ENCODE results near the gene ACTR5.
A peak's percentile ranks its signal among the peaks of the same experiment; 100 is the strongest.
"Not testable (repeated sequence)": the region's sequence is repeated elsewhere in the genome, so short reads cannot be mapped to it uniquely, and the experiment has no call there.

Gene ACTR5

DNA sequence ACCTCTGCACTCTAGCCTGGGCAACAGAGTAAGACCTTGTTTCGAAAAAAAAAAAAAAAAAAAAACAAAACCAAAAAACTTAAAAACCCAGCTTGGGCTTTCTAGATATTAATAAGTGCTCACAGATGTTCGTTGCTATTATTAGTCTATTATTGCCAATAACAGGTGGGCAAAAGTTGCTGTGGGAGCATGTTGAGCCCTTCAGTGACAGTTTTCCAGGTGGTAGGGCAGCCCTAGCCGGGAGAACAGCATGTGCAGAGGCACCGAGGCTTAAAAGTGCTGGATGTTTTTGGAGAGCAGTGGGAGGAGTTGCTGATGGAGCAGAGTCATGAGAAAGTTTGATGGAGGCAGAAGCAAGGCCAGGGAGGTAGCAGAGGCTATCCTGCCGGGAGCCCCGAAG, 61.7 kb downstream of the ACTR5 start:
- DNase-seq (ENCODE audit: low read depth): no peak
- H3K4me3 ChIP-seq (ENCODE audit: low read depth, low read length): no peak overlapping the region
- TF ChIP-seq, protein P1, sequence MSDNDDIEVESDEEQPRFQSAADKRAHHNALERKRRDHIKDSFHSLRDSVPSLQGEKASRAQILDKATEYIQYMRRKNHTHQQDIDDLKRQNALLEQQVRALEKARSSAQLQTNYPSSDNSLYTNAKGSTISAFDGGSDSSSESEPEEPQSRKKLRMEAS (IDR thresholded peaks at IDR 0.05; ENCODE audit: low read depth, low read length): no peak
- no peak for TF ChIP-seq MYC (IDR thresholded peaks at IDR 0.05; ENCODE audit: low read depth, low read length)
- TF ChIP-seq, protein P2, sequence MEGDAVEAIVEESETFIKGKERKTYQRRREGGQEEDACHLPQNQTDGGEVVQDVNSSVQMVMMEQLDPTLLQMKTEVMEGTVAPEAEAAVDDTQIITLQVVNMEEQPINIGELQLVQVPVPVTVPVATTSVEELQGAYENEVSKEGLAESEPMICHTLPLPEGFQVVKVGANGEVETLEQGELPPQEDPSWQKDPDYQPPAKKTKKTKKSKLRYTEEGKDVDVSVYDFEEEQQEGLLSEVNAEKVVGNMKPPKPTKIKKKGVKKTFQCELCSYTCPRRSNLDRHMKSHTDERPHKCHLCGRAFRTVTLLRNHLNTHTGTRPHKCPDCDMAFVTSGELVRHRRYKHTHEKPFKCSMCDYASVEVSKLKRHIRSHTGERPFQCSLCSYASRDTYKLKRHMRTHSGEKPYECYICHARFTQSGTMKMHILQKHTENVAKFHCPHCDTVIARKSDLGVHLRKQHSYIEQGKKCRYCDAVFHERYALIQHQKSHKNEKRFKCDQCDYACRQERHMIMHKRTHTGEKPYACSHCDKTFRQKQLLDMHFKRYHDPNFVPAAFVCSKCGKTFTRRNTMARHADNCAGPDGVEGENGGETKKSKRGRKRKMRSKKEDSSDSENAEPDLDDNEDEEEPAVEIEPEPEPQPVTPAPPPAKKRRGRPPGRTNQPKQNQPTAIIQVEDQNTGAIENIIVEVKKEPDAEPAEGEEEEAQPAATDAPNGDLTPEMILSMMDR (IDR thresholded peaks at IDR 0.05; ENCODE audit: low read depth, low read length): no peak
- TF ChIP-seq POLR2A (IDR thresholded peaks at IDR 0.05; ENCODE audit: extremely low read depth, insufficient read length): no peak

DNA sequence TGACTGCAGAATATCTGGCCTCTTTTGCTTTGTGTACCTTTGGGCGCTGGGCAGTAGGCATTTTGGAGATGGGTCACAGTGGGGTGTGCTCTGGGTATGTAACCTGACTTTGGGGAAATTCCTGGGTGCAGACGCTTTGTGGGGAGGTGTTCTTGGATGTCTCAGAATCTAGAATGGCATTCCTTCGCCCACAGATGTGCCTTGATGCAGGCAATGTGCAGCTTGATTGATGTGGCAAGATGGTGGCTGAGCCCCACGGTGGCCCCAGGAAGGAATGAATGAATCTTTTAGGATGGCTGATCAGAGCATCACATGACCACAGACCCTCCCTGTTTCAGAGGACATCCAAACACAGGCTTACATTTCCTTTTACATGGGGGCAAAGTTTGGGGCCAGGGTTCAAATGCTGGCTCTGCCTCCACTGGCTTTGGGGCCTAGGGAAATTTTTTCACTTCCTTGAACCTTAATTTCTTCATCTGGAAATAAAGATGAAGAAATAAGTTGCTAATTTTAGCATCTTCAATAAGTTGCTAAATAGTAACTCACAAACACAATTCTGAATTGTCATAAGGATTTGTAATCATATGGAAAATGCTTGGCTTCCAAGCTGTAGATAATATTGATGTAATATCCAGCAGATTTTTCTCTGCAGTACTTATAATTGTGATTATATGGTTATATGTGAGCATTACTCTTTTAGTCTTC, 62.8 kb downstream of the ACTR5 start:
- no peak overlapping the region for H3K4me3 ChIP-seq (ENCODE audit: low read depth, low read length)
- DNase-seq (ENCODE audit: low read depth): peak; percentile 31
- TF ChIP-seq, protein P2 (IDR thresholded peaks at IDR 0.05; ENCODE audit: low read depth, low read length): no peak
- TF ChIP-seq MYC (IDR thresholded peaks at IDR 0.05; ENCODE audit: low read depth, low read length): no peak
- TF ChIP-seq, protein P1 (IDR thresholded peaks at IDR 0.05; ENCODE audit: low read depth, low read length): no peak
- TF ChIP-seq POLR2A (IDR thresholded peaks at IDR 0.05; ENCODE audit: extremely low read depth, insufficient read length): no peak

DNA sequence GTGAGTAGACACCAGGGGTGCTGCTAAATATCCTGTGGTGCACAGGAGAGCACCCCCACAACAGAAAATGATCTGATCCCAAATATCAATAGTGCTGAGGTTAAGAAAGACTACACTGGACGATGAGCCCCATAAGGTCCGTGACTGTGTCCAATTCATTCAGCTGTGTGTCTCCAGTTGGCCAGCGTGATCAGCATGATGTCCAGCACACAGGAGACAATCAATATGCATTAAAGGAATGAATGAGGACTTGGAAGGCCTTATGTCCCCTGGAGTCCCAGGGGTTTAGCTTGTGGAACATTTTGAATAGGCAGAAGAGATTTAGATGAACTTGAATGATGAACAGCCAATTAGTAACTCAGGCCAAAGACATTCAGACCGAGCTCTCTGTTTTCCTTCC, 63.5 kb downstream of the ACTR5 start:
- no peak overlapping the region for H3K4me3 ChIP-seq (ENCODE audit: low read depth, low read length)
- TF ChIP-seq MYC (IDR thresholded peaks at IDR 0.05; ENCODE audit: low read depth, low read length) (no peak), POLR2A (IDR thresholded peaks at IDR 0.05; ENCODE audit: extremely low read depth, insufficient read length) (no peak)
- TF ChIP-seq, protein P1 (IDR thresholded peaks at IDR 0.05; ENCODE audit: low read depth, low read length): no peak
- TF ChIP-seq, protein P2 (IDR thresholded peaks at IDR 0.05; ENCODE audit: low read depth, low read length): no peak
- DNase-seq (ENCODE audit: low read depth): no peak

DNA sequence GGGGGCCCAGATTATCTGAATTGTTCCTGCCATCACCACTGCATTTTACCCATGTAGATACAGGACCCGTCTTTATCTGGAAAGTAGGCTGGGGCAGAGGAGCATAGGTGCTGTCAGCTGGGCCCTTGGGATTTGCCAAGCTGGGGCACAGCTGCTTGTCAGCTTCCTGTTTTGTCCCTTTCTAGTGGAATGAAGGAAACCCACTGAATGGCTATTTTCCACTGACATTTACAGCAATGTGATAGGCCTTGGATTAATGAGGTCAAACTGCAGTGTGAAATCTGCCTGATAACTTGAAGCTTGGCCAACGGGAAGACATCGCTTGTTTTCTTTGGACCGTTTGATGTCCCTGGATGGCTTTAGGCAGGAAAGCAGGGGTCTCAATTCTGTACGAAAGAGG, 63.9 kb downstream of the ACTR5 start:
- H3K4me3 ChIP-seq (ENCODE audit: low read depth, low read length): no peak overlapping the region
- DNase-seq (ENCODE audit: low read depth): peak; percentile 61
- TF ChIP-seq, protein P1 (IDR thresholded peaks at IDR 0.05; ENCODE audit: low read depth, low read length): no peak
- TF ChIP-seq POLR2A (IDR thresholded peaks at IDR 0.05; ENCODE audit: extremely low read depth, insufficient read length) (no peak), MYC (IDR thresholded peaks at IDR 0.05; ENCODE audit: low read depth, low read length) (no peak)
- TF ChIP-seq, protein P2 (IDR thresholded peaks at IDR 0.05; ENCODE audit: low read depth, low read length): no peak

DNA sequence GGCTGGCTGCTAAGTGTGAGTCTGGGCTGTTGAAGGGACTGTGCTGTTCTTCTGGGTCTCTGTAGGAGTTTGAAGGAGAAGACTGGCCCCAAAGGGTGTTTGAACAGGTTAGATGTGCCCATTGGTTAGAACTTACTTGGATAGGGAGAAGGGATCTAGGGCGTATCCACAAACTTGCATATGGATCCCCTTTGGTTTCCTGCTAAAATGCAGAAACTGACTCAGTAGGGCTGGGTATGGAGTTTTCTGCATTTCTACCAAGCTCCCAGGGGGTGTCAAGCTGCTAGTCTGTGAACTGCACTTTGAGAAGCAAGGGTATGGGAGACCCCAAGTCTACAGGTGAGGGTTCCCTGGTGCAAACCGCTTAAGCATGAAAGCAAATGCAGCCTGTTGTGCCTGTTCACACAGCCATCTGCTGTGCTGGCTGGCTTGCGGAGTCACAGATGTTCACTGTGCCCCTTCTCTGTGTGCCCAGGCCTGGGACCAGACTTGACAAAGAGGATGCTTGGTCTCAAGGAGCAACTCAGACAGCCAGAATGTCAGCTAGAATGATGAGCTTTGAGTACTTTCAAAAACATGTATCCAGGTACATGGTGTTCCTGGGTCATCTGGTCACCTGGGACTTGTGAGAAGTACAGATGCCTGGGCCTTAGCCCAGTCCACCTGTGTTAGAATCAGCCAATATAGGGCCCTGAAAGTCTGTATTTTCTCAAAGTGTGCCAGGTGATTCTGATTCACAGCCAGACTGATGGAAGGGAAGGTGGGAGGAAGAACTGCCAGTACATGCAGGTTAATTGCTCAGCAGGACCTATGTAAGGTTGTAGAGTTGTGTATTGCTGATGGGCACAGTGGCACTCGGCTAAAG, 64.7 kb downstream of the ACTR5 start:
- TF ChIP-seq, protein P2 (IDR thresholded peaks at IDR 0.05; ENCODE audit: low read depth, low read length): no peak
- TF ChIP-seq MYC (IDR thresholded peaks at IDR 0.05; ENCODE audit: low read depth, low read length) (no peak), POLR2A (IDR thresholded peaks at IDR 0.05; ENCODE audit: extremely low read depth, insufficient read length) (no peak)
- TF ChIP-seq, protein P1 (IDR thresholded peaks at IDR 0.05; ENCODE audit: low read depth, low read length): no peak
- no peak for DNase-seq (ENCODE audit: low read depth)
- H3K4me3 ChIP-seq (ENCODE audit: low read depth, low read length): no peak overlapping the region

DNA sequence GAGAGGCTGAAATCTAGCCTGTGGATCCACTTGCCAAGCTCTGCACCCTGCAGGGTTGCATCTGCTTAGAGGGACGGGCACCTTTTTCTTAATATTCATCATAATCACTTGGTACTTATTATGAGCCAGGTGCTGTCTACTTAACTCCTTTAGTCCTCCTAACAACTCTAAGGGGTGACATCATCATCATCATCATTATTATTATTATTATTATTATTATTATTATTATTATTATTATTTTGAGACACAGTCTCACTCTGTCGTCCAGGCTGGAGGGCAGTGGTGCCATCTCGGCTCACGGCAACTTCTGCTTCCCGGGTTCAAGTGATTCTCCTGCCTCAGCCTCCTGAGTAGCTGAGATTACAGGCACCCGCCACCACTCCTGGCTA, 65.3 kb downstream of the ACTR5 start:
- not testable (repeated sequence) for DNase-seq (ENCODE audit: low read depth); H3K4me3 ChIP-seq (ENCODE audit: low read depth, low read length)

All from NB4 (cell line).